Measurements from ENCODE around the gene DNAJC27.

Gene DNAJC27

DNA sequence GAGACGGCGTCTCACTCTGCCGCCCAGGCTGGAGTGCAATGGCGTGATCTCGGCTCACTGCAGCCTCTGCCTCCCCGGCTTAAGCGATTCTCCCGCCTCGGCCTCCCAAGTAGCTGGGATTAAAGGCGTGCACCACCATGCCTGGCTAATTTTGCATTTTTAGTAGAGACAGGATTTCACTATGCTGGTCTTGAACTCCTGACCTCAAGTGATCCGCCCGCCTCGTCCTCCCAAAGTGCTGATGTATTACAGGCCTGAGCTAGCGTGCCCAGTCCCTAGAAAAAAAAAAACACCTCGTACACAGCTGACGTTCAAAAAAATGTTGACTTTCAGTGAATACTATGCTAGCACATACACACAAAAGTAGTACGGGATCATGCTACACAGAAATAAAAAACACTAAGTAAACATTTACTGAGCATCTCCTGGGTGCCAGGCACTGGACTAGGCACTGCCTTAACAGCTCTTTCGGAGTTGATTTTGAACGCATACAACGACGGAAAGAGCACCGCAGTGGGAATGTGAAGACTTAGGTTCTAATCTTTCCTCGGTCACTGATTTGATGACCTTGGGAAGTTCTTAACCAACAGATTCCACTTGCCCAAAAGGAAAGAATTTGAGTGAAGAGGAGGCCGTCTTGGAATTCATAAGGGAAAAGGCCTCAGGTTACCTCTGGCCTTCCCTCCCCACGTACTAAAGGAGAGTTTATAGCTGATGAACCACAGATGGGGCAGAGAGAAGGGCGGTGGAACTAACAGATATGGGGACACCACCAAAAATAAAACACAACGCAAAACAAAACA lies 1.1 kb downstream of the DNAJC27 start:
- DNase-seq, result no peak

DNA sequence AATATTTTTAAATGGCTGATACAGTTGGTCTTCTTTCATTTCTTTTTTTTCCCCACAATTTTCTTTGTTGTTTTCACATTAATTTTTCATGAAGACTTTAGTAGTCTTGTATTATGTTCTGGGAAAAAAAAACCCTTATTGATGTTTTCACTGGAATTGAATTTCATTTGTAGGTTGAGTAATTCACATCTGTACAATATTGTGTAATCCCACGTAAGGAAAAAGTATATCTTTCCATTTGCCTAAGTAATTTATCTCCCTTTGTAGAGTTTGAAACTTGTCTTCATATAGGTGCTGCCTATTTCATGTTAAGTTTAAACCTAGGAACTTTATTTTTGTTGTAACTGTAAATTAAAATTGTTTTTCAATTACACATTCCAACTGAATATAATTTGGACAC lies 2.0 kb downstream of the DNAJC27 start:
- DNase-seq, result no peak

DNA sequence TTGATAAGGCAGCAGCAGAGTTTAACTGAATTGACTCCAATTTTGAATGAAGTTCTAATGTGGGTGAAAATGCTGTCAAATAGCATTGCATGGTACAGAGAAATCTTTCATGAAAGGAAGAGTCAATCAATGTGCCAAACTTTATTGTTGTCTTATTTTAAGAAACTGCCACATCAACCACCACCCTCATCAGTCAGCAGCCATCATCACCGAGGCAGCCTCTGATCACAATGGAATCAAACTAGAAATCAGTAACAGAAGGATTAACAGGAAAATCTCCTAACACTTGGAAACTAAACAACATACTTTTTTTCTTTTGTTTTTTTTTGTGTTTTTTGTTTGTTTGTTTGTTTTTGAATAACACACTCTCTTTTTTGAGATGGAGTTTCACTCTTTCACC lies 9.9 kb downstream of the DNAJC27 start:
- no peak for DNase-seq

DNA sequence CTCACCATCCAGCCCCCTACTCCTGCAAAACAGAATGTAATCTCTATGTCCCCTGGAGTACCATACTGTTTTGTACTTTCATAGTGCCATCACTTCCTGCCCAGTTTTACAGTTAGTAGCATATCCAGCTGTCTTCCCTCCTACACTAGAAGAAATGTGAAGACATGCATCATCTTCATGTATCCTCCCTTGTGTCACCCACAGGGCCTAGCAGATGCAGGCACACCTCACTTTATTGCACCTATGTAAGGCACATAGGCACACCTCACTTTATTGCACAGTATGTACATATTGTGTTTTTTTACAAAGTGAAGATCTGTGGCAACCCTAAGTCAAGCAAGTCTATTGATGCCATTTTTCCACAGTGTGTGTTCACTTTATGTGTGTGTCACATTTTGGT lies 12.0 kb downstream of the DNAJC27 start:
- no peak for DNase-seq

DNA sequence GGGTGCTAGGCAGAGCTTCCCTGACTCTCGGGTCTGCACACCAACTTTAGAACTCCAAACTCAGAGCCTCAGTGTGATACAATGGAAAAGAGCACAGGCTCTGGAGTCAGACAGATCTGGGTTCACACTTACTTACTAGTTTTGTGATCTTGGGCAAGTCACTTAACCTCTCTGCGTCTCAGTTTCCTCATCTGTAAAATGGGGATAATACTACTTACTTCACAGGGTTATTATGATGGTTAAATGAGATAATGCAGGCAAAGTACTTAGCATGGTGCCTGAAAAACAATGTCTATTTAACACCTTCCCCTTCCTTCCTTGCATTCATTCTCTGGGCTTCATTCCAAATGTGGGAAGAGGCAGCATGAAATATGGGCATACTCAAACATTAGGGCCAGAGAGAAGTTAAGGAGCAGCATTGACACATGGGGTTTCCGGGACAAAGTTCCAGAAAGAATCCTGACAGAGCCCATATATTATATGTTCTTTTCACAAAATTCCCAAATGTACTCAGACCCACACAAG lies 13.3 kb downstream of the DNAJC27 start:
- no peak for DNase-seq

DNA sequence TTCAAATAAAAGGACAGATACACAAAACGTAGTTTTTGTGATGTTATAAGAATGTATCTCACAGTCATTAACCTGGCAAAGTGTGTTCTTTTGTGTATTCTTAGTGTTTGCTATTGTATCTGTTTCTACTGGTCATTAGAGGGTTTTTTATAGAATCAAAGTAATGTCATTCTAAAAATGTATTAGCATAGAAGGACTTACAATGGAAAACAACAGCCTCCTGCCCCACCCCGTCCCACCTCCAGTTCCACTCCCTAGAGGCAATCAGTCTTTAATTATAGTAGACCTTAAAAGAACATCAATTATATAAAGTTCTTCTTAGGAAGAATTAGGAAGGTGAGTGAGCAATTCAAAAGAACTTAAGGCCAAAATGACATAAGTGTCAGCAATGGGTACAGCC lies 13.8 kb downstream of the DNAJC27 start:
- DNase-seq, result no peak

DNA sequence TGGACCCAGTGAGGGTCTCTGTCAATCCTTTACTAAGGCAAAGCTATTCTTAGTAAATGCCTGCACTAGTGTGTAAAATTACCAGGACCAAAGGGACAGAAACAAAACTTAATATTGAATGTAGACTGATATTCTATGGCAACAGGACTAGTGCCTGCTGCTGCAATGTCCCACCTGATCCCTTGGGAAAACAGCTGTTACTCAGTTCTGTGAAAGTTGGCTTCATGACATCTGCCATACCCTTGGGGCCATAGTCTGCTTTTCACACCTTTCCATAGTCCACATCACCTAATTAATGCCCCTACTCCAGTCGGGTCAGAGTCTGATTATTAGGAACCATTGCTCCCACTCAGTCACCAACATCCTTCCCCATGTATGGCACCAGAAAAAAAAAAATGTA lies 14.5 kb downstream of the DNAJC27 start:
- DNase-seq, result no peak

DNA sequence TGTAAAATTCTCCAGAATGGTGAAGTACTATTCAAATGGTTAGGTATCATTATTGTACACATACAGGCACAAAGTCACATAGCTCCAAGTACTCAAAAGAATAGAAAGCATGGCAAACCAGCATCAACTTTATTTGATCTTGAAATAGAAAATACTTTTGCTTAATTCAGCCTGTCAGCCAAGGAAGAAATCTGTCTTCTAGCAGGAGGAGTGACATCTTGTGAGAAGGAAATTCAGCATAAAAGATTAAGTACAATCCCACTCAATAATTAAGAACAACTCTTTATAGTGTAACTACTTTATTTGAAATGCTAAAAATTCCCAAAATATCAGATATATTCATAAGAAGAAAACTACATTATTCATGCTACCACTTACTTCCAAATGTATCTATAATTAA lies 15.8 kb downstream of the DNAJC27 start:
- DNase-seq, result no peak

DNA sequence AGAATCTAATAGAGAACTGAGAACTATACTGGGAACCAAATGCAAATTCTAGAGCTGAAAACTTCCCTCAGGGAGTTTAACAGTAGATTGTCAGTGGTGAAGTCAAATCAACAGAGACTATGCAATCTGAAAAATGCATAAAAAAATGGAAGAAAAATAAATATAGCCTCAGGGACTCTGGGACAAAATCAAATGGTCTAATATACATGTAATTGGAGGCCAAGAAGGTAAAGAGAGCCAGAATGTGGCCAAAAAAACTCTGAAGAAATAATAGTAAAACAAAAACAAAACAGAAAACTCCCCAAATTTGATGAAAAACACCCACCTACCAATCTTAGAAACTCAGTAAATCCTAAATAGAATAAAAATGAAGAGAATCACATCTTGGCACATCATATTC lies 16.5 kb downstream of the DNAJC27 start:
- DNase-seq, result no peak

DNA sequence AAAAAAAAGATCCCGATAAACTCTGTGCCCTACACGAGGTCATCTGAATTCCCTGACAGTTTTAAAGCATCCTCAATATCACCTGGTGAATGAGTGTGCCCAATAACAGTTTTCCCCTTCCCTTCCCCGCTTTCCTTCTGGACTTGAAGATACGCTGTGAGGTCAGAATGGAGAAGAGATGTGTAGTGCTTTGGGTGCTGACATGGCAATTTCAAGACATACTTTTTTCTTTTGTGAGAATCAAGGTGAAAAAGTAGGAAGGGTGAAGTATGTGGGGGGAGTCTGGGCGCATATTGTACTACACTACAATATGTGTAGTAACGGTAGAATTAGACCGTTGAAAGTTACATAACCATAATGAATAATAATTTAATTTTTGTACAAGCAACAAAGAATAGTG lies 21.7 kb downstream of the DNAJC27 start:
- no peak for DNase-seq

DNA sequence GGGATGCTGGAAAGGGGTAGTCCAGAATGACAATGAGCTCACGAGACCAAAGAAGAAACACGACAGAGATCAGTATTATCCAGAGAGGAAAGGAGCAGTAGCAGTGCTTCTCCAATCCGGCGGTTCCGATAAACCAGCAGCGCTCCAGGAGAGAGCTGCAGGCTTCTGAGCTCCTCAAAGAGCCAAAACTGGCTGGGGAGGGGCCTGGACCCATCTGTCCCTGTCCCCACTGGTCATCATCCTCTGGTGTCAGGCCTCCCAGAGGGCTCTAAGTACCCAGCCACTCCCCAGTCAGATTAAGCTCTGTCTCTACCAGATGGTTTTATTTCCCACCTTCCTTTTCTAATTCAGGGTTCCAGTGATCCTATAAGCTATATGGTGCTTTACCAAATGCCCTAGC lies 23.2 kb downstream of the DNAJC27 start:
- no peak for DNase-seq

DNA sequence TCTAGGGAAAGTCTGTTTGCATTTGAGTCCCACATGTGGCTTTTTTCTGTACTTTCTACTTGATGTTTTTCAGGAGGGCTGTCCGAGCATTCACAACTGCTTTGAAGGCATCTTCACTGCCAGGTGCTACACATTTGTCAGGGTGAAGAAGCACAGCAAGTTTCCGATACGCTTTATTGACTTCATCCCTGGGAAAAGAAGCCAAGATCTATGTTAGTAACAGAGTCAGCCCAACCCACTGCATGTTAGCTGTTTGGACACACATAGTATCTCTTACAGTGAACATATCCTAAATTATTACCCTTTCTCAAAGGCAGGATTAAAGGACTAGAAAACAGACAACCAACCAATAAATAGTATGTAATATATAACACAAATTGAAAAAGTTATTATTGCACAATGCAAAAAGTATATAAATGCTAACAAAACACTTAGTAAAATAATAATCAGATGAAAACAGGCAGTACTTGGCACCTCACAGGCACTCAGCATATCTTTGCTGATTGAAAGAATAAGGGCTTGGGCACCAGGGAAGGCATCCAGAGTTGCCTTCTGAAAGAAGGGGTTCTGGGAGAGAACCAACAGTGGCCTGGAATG lies 24.1 kb downstream of the DNAJC27 start:
- DNase-seq, result no peak

DNA sequence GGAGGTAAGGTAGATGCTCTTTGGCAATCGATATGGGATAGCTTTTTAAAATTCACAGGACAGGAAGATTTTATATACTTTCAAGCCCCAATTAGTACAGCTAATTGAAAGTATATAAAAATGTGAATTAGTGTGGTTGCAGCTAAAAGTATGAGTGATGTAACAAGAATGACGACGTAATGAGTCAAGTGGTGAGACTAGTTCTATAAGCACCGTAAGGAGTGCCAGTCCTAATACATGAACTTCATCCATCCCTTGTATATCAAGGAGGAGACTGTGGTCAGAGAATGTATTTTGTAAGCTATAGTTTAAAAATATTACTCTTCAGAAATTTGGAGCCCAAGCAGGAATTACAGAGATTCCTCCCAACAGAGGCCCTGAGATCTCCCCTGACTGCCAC lies 25.8 kb downstream of the DNAJC27 start:
- DNase-seq, result no peak

DNA sequence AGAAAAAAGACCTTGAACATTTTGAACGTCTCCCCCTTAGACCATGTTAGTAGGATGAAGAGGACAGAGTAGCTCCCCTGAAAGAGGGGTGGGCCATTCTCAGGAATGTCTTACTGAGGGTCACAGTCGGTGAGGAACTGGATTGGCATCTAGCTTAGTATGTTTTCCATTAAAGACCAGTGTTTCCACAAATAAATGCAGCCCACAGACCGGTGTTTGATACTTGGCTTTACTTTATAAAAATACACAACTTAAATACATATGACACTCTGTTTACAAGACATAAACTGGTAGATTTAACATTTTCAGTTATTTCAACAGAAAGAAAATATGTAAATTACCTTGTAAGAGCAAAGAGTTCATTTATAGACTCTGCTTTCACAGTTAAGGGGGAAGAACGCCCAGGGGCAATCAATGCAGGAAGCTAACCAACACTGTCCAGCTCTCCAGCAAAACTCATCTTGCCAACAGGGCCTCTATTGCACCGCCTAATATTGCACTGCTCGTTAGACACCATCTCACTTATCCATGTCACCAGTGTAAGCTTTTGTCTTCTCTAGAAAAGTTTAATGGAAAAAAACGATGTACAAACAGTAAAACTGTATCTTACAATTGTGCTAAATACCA lies 28.2 kb downstream of the DNAJC27 start:
- DNase-seq, result no peak

DNA sequence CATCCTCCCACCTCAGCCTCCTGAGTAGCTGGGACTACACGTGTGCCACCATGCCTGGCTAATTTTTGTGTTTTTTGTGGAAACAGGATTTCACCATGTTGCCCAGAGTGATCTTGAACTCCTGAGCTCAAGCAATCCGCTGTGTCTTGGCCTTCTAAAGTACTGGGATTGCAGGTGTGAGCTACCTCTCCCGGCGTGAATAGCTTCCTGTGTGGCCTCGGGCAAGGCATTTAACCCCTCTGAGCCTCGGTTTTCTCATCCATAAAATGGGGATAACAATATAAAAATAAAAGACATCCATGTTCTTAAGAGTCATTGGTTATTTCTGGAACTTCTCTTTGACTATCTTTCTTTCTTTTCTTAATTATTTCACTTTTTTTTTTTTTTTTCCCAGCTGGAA lies 32.4 kb downstream of the DNAJC27 start:
- no peak for DNase-seq

DNA sequence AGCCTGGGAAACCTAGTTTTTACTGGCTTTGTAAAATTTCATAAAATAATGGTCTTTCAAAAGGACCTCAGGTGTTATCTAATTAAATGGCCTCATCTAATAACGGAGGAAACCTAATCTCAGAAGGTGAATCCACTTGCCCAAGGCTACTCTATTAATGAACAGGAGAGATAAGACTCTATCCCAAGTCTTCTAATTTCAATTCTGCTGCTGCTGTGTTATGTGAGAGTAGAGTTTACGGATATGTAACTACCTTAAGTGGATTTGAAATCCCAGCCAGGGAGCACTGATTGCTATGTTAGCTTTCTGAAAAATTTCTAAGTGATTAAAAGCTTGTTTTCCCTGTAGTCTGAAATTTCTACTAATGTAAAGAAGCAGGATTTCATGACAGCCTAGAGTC lies 34.5 kb downstream of the DNAJC27 start:
- no peak for DNase-seq

DNA sequence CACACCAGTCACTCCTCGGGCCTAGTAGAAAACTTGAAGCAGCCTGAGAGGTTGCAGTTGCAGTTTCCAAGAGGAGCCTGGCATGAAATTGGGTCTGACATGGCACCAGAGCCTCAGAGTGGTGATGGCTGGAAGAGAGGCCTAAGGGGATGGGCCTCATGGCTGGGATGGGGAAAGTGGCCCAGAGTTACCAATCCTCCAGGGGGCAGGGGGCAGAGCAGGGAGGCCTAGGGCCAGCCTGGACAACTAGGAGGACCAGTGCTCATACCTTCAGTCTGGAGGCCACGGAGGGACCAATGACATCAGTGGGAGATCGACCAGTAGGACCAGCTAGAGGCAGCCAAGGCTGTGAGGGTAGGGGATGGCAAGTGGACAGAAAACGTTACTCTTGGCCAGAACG lies 36.6 kb downstream of the DNAJC27 start:
- no peak for DNase-seq

DNA sequence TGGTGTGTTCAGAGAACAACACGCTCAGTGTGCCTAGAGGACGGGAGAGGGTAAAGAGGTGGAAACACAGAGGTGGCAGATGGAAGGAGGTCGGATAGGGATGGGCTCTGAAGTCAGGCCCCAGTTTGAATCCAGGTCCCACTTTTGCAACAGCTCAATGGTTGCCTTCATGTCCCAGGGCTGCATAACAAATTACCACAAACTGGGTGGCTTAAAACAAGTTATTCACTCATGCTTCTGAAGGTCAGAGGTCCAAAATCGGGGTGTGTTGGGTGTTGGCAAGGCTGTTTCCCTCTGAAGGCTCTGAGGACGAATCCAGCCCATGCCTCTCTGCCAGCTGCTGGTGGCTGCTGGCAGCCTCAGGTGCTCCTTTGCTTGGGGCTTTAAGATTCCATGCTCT lies 39.0 kb downstream of the DNAJC27 start:
- DNase-seq, result no peak

DNA sequence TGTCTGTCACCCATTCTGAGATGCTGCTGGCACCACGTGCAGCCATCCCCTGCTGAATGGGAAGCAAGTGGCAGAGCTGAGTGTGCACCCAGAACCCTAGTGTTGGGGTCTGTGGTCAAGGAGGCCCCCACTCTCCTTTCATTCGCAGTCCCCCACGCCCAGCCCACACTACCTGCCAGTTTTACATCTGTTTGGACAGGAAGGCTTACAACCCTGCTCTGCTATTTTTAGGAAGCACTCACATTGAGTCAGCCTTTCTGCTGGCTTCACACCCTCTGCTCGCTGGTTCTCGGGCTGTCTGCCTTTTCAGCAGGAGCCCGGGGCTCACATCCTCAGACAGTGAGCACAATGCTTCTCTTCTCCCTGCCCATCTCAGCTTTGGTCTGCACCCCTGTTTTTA lies 41.0 kb downstream of the DNAJC27 start:
- DNase-seq, result no peak

DNA sequence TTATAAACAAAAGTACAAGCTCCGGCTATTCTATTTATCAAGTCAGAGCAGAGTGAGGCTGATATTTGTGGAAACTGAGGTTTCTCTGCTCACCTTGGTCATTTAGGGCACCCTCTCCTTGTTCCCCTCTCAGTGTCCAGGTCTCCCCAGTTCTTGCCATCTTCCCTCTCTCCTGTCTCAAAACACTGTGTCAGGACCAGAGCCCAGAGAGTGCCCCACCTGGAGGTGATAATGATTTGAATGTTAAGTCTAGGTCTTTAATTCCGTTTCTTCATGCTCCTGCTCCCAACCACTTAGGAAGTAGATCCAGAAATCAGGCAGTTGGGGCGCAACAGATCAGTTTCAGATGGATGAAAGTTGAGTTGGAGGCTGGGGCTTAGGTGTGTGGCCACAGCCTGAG lies 42.5 kb downstream of the DNAJC27 start:
- no peak for DNase-seq

DNA sequence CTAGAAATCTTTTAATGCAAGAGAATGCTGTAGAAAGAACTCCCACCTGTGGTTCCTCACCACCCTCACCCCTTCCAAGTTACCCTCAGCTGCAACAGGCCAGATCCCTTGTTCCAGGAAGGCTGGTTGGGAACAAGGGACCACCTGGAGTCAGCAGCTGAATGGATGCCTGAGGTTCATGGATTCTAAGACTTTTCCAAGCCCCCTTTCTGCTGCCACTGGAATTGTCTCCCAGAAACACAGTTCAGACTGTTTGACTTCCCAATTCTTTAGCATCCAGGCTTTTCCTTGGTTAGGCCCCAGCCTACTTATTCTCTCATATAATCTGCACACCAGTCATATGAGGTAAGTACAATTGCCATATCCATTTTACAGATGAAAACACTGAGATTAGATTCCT lies 43.7 kb downstream of the DNAJC27 start:
- no peak for DNase-seq

DNA sequence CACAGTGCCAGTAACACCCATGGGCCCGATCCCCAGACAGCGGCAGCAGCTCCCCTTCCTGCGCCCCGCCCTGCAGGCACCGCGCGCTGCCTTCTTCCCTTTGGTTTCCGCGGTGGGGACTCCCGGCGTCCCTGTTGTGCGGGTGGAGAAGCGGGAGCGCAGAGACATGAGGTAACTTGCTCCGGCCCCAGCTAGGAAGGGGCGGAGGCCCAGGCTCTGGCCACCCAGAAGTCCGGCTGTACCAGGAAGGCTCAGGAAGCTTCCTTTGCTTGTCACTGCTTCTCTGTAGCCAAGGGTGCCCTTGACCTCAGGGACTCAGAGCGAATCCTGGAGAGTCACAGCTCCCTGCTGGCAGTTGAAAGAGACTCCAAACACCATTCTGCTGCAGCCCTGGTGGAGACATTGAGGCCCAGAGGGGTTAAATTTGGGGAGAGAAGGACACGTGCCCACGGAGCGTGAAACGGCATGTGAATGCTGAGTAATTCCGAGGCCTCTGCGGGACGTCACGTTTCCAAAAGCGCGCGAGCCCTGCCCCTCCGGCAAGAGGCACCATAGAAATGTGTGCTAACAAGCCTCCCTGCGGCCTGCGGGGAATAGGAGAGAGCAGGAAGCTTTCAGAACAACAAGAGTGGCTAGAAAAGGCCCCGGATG lies 45.0 kb downstream of the DNAJC27 start:
- no peak for DNase-seq

DNA sequence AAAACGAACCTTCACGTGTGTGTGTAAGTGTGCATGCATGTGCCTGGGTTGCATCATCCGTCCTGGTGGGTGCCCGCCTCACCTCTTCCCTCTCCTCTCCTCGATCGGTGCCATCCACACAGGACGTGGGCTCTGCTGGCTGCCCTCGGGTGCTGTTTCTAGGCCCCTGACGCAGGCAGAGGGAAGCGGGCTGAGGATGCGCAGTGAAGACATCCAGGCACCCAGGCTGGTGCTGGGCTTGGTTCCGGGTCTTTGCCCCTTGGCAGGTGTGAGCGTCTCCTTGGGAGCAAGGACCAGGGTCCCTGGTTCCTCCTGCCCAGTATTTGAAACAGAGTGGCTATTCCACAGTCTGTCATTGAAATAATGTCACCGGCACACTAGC lies 45.5 kb downstream of the DNAJC27 start:
- DNase-seq, result no peak

DNA sequence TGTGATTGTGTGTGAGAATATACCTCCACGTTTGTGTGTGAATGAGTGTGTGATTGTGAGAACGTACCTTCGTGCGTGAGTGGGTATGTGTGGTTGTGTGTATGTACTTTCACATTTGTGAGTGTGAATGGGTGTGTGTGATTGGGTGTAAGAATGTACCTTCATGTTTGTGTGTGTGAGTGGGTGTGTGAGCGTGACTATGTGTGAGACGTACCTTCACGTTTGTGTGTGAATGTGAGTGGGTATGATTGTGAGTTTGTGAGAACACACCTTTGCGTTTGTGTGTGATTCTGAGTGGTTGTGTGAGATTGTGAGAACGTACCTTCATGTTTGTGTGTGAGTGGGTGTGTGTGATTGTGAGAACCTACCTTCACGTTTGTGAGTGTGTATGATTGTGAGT lies 45.9 kb downstream of the DNAJC27 start:
- no peak for DNase-seq
